Activated CD4-positive, CD25-positive, alpha-beta regulatory T cell (primary cell): ENCODE data around the gene IRX5.

ENCODE experiments used
- DNase-seq, 4 experiments: peaks; one replicate each; lab custom pipeline; 2025; lab: John Stamatoyannopoulos, UW

Gene IRX5

GRCh38 chr16:54930005-54930868, at the start of gene IRX5:
IRX5 (plus strand) TSS chr16:54930865; CDS start chr16:54931199, 334 bp downstream.
- DNase-seq: no peak

GRCh38 chr16:54882556-54882955, 48.1 kb upstream of the IRX5 start:
- no peak for DNase-seq

DNA sequence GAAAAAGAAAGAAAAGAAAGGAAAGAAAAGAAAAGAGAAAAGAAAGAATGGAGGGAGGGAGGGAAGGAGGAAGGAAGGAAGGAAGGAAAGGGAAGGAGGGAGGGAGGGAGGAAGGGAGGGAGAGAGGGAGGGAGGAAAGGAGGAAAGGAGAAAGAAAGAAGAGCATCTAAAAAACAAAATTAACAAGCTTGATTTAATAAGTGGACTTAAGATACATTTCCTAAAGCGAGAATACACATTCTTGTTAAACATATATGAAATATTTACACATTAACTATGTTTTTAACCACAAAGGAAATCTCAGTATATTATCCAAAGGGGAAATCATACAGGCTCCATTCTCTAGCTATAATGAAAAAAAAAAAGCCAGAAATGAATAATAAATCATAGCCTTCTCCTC, 47.3 kb upstream of the IRX5 start:
- DNase-seq: no peak

DNA sequence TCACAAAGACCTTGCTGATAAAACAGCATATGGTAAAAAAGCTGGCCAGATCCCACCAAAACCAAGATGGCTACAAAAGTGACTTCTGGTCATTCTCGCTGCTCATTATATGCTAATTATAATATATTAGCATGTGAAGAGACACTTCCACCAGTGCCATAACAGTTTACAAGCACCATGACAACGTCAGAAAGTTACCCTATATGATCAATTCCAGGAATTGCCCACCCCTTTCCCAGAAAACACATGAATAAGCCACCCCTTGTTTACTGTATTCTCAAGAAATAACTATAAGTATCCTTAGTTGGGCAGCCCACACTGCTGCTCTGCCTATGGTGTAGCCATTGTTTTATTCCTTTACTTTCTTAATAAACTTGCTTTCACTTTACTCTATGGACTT, 44.6 kb upstream of the IRX5 start:
- DNase-seq: no peak

DNA sequence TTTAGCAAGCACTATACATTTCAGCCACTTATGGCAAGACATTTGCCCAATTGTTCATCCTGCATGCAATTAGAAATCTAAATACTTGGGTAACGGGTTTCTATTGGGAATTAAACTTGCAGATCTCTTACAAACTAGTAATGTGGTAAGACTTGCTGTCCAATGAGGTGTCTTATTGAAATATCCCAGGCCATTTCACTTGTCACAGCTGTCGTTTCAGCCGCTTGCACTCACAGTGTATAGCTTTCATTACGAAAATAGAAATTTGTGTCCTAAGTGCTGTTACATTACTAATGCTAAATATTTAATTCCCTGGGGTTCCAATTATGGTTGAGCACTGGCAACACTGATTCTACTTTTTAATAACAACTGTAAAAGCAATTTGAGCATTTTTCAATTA, 40.3 kb upstream of the IRX5 start:
- DNase-seq: no peak

- DNase-seq: no peak
These were observed 39.3 kb upstream of the IRX5 start for GRCh38 chr16:54891346-54891745.

- DNase-seq: no peak
These were observed 37.7 kb upstream of the IRX5 start for GRCh38 chr16:54892981-54893380.

GRCh38 chr16:54897930-54898329, 32.7 kb upstream of the IRX5 start:
- DNase-seq: no peak

GRCh38 chr16:54901606-54902005, 29.1 kb upstream of the IRX5 start:
- no peak for DNase-seq

DNA sequence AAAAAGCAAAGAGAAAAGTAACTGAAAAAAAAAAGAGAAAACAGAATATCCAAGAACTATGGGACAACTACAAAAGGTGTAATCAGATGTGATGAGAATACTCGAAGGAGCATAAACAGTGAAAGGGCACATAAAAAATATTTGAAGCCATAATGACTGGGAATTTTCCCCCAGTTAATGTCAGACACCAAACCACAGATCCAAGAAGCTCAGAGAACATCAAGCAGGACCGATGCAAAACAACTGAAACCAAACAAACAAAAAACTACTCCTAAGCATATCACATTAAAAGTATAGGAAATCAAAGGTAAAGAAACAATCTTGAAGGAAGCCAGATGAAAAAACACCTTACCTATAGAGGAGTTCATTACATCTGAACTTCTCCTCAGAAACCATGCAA, 27.6 kb upstream of the IRX5 start:
- no peak for DNase-seq

DNA sequence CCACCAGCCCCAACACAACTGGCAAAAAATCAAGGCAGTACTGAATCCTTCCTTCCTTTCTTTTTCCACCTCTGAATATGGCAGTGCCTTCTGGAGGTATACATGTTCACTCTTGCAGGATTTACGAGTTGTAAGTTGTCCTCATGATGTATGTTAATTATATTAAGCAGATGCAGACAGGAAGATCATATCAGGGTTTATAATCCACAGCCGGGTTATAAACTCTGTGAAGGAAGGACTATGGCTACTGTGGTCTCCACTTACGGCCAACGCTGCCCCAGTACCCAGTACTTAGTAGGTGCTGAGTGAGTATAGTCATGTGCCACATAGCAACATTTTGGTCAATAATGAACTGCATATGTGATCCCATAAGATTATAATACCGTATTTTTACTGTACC, 19.6 kb upstream of the IRX5 start:
- DNase-seq: no peak

DNA sequence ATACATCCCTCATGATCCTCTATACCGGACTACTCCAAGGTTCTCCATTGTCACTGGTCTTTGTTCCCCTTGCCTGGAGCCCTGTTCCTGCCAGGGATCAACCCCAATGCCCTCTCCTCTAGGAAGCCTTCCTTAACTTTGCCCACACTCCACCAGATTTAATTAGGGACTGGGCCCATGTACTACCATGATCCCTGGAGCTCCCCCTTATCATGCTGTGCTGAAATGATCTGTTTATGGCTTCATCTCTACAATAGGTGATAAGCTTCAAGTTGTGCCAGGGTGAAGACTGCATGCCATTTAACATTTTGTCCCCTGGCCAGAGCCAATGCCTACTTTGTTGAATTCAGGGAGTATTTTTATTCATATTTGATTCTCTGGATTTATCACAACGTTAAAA, 17.9 kb upstream of the IRX5 start:
- no peak for DNase-seq

DNA sequence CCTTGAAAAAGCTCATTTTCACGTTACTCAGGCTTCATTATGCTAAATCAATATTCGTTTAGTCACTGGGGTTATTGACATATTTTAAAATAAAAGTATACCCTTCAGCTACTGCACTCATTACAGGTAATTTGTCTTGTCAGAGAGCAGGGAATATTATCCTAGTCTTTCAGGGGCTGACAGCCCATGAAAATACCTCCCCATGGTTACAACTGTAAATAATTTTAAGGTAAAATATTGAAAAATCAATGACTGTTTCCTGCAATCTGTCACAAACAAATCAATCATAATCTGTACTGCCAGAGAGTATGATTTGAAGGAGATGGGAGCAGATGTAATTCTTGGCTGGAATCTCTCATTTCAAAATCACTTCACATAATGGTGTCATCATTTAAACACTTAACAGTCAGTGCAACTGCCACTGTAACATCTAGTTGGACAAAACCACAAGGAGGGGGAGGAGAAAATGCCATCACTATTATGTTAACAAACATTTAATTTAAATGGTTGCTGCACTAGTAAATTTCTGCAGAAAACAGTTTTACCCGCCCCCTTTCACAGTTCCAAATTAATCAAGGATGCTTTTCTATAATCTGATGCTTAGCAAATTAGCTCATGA, 9.3 kb upstream of the IRX5 start:
- no peak for DNase-seq

GRCh38 chr16:54923055-54923473, 7.6 kb upstream of the IRX5 start:
- no peak for DNase-seq

- no peak for DNase-seq
These were observed 6.7 kb upstream of the IRX5 start for GRCh38 chr16:54923988-54924387.

DNA sequence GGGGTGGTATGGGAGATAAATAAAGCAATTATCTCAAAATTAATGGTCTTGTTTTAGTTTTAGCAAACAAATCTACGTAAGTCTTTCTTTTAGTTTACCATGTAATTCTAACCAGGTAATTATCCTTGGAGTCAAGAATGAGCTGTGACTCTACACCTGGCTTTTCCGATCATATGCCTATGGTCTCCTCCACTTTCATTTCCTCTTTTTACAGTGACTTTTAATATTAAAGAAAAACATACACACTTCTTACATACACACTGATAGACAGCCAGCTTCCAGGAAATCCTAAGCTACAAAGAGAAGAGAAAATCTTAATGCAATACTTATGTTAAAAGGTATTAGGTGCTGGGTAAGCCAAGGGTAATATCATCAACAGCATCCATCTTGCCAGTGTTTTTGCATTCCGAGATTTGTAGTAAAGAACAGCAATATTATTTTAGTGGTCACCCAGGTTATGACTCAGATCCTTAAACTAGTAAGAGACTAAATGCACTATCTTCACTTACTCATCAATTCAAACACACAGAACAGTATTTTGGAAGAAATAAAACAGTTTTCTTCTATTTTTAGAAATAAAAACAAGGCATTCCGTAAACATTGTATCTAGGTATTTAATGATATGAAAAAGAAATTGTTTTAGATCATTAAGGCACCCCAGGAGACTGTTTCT, 4.4 kb upstream of the IRX5 start:
- DNase-seq: no peak

DNA sequence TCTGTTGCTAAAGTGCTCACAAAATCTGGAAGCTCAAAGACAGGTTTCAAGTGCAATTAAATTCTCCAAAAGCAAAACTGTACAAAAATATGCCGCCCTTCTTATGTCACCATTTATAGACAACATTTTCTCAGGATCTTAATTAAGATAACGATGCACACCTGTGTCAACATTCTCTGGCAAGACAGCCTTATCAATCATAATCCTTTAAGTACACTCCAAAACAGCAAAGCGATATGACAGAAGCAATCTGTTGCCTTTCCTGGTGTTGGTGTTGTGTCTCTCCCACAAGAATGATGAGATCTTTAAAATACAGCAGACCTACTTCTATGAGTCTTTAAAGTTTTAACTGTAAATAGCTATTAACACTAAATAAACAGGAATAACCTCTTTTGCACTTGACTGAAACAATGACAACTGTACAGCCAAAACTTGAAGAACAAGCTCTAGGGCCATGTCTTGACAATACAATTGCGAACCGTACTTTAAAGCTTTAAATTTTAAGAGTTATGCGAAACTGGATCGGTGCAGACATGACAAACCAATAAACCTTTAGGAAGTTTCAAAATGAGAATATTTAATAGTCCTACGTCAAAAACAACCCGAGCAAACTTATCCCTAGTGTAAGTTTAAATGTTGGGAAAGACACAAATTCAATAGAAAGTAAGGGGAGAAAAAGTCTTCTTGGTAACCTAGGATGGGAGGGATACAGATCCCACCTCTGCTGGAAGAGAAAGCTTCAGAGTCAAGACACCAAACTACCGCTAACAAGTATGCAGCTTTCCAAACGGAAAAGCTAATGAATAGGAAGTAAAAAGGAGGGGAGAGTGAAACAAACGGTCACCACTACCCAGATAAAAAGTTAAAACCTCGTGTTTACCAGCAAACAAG, 3.3 kb upstream of the IRX5 start:
- DNase-seq: no peak

DNA sequence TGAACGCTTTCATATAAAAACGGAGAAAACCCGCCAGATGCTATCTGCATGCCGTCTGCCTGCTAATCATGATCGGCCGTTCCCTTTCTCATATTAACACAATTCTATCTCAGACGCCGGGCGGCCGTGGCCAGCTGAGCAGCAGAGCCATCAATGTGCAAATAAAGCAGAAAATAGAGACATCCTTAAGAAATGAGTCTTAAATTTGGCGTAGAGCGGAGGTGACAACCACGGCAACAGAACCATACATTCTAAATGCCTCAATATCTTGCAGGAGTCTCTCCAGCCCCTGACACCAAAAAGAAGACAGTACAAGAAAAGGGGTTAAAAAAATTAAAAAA, 2.7 kb upstream of the IRX5 start:
- no peak for DNase-seq

DNA sequence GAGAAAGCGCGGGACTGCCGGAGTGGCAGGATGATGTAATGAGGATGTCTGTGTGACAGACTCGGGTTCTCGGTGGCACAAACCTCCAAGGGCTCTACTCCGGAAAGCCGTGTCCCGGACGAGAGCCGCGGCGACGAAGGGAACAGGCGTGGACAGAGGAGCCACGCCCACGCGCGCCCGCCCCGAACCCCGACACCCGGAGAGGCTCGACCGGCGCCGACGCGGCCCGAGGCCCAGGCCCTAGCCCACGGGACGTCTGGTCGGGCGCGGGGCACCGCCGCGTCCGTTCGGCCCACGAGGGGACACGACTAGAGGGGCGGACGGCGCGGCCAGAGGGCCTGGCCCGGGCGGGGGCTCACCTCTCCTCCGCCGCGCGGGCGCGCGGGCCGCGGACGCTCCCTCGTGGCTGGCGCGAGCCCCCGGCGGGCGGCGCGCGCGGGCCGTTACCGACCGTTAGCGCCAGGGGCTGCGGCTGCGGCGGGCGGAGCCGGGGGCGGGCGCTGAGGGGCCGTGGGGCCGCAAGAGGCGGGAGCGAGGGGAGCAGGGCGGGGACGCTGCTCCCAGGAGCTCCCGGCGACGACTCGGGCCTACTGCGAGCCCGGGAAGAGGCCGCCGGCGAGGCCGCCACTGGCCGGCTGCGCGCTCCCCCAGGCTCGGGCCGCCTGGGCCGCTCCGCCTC, 2.1 kb upstream of the IRX5 start:
- DNase-seq: no peak

DNA sequence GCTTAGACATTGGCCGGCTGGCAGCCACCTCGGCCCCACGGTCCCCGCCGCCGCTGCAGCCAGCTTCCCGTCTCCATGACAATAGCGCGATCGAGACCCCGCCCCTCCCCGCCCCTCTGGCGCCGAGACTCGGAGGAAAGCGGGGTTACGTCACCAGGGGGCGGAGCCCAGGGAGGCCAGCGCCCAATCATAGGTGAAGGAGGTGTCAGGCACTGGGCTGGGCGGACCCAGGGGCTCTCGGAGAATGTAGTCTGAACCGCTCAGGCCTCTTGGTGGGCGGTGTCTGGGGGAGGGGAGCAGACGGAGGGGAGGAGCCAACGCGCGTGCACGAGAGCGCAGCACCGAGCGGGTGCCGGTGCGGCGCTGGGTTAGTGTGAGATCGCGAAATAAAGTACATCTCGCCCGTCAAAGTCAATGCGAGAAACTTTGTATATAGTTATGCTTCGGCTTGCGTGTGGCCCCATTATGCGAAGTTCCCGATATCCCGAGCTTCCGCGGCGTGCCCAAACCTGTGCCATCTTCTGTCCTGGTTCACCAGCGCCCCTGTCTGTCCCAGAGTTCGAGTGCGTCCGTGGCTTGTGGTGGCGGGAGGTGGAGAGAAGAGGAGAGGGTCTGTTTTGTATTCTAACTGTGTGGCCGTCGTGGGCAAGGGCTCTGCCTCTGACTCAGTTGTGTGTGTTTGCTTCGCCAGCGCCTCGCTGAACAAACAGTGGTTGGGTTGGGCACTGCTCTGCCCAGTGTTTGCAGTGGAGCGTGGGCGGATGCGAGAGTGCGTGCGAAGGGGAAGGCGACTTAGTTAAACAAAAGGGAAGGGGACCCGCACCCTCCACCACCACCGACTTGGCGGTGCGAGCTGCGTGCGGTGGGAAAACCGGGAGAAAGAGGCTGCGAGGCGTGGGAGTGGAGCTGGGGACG, 1.3 kb upstream of the IRX5 start:
- peak; percentile 75 to 89 (median 80) for DNase-seq

DNA sequence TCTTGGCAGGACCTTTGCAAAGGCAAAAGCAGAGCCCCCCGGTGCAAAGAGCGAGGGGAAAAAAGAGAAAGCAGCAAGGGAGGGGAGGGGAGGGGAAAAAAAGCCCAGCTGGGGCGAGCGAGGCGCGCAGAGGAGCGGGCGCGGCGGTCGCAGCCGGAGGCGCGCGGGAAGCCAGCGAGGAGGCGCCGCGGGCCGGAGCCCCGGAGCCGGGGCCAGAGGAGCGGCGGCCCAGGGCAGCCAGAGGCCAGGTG, 129 bp downstream of the IRX5 start:
- DNase-seq: no peak
